NB4 (cell line): ENCODE data around the gene RALB.

Experiments
- CTCF ChIP-seq: IDR thresholded peaks from one replicate; pipeline ENCODE4 v1.5.1; 2012; ENCODE audit warnings: low read depth, low read length
- MAX ChIP-seq: IDR thresholded peaks from 2 replicates; pipeline ENCODE4 v1.6.1; 2011; ENCODE audit warnings: low read depth, low read length
- MYC ChIP-seq: IDR thresholded peaks from 2 replicates; pipeline ENCODE4 v1.6.1; 2011; ENCODE audit warnings: low read depth, low read length
- POLR2A ChIP-seq: IDR thresholded peaks from 2 replicates; pipeline ENCODE4 v1.6.1; 2011; ENCODE audit warnings: mild to moderate bottlenecking; ENCODE audit not compliant: insufficient read length; ENCODE audit errors: extremely low read depth

- TF ChIP-seq CTCF = no peak
- no peak for TF ChIP-seq POLR2A
- TF ChIP-seq MAX = no peak
- TF ChIP-seq MYC = no peak
These were observed 6.9 kb upstream of the RALB start for GRCh38 chr2:120245520-120246332.
